Caco-2 (cell line): Measurements from ENCODE around the gene ZC3H12C. TPM values are rescaled to one million over a fixed set of nuclear protein-coding genes. Genes with fewer than 3 reads are reported as not detected.

Experiments used
- BruUV-seq: library from RNA; stranded (reverse); fragments of 400-500 nt; replicated peaks from 2 replicates; lab custom pipeline; 2021; lab: Mats Ljungman, UMichigan
- CTCF ChIA-PET: fragments of 300-600 bp; sonication (Branson Sonifier 250); formaldehyde crosslinking; loops from one replicate; lab custom pipeline; 2022; ENCODE audit warnings: antibody characterized with exemption; lab: Charles Lee
- POLR2A ChIA-PET: fragments of 300-600 bp; sonication (Branson Sonifier 250); formaldehyde crosslinking; loops from one replicate; lab custom pipeline; 2022; ENCODE audit warnings: antibody characterized with exemption; lab: Charles Lee
- DNase-seq, 2 experiments: peaks; one replicate each; pipeline versions ENCODE4 v3.0.0 to v3.0.0-alpha.2; 2020 to 2022
- H3K27me3 ChIP-seq: replicated peaks from 2 replicates; pipeline ENCODE4 v1.6.0; 2011; ENCODE audit warnings: low read length; ENCODE audit not compliant: control insufficient read depth, insufficient read depth
- H3K36me3 ChIP-seq: 2 replicates; pipeline ENCODE4 v1.5.1; 2011; ENCODE audit warnings: low read length; ENCODE audit not compliant: control insufficient read depth, insufficient read depth
- H3K4me1 ChIP-seq: fragments of 250-450 bp; sonication (Bioruptor Pico); 2 replicates; pipeline ENCODE4 v1.5.1; 2020; ENCODE audit warnings: mild to moderate bottlenecking
- H3K4me3 ChIP-seq: 2 replicates; pipeline ENCODE4 v1.5.1; 2011; ENCODE audit warnings: low read depth, mild to moderate bottlenecking, control low read depth, low read length
- H3K9me3 ChIP-seq: fragments of 250-450 bp; sonication (Bioruptor Pico); 2 replicates; pipeline ENCODE4 v1.5.1; 2020; ENCODE audit warnings: mild to moderate bottlenecking, moderate library complexity
- H3K27ac Mint-ChIP-seq: one replicate; pipeline ENCODE4 v1.8.0; 2022; ENCODE audit warnings: mixed read lengths; ENCODE audit not compliant: unreplicated experiment
- H3K27me3 Mint-ChIP-seq: one replicate; pipeline ENCODE4 v1.8.0; 2022; ENCODE audit warnings: mixed read lengths; ENCODE audit not compliant: insufficient read depth, unreplicated experiment
- H3K36me3 Mint-ChIP-seq: one replicate; pipeline ENCODE4 v1.8.0; 2022; ENCODE audit warnings: mild to moderate bottlenecking, mixed read lengths; ENCODE audit not compliant: insufficient read depth, unreplicated experiment
- H3K4me1 Mint-ChIP-seq: one replicate; pipeline ENCODE4 v1.8.0; 2022; ENCODE audit warnings: low read depth, mixed read lengths; ENCODE audit not compliant: unreplicated experiment
- H3K4me3 Mint-ChIP-seq: one replicate; pipeline ENCODE4 v1.8.0; 2022; ENCODE audit warnings: mild to moderate bottlenecking, moderate library complexity, mixed read lengths; ENCODE audit not compliant: unreplicated experiment
- H3K9me3 Mint-ChIP-seq: one replicate; pipeline ENCODE4 v1.8.0; 2022; ENCODE audit warnings: mixed read lengths; ENCODE audit not compliant: unreplicated experiment
- intact Hi-C: fragments of 100-400 bp; cut with micrococcal nuclease; formaldehyde crosslinking; loops from one replicate; pipeline ENCODE4 v1.10.0; 2022; ENCODE audit not compliant: unreplicated experiment
- total RNA-seq: library from RNA; stranded (reverse); gene quantifications from 2 replicates; pipeline ENCODE4 v1.2.3, GENCODE V29; 2022
- TF ChIP-seq, protein P1 (sequence below), 2 experiments: fragments of 200-600 bp in 1 of 2; IDR thresholded peaks; 1 replicate in 1 of 2; 2 replicates in 1 of 2; pipeline versions ENCODE4 v1.5.1 to v1.8.0; 2011 to 2022; ENCODE audit warnings: antibody characterized with exemption in 1 of 2, control low read depth in 1 of 2, inconsistent platforms in 1 of 2, low read depth in 1 of 2, low read length in 1 of 2, mild to moderate bottlenecking in 1 of 2, moderate library complexity in 1 of 2; ENCODE audit not compliant: insufficient read depth in 1 of 2, severe bottlenecking in 1 of 2, unreplicated experiment in 1 of 2

ZC3H12C gene
- total RNA-seq, 1 experiment from 2014 or later = 11.7 TPM

DNA sequence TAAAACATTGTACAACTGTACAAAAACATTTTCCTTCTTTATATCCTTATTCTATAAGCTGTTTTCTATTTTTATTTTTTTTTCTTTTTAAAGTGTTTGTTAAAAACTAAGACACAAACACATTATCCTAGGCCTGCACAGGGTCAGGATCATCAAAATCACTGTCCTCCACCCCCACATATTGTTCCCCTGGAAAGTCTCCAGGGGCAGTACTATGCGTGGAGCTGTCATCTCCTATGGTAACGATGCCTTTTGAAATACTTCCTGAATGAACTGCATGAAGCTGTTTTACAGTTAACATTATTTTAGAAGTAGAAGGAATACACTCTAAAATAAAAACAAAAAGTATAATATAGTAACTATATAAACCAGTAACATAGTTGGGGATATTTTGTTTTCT, 67.2 kb downstream of the ZC3H12C start:
- peaks cover 6% of the 10 kb centered on the region; the same call in 1 of the 2 replicates for H3K36me3 ChIP-seq

DNA sequence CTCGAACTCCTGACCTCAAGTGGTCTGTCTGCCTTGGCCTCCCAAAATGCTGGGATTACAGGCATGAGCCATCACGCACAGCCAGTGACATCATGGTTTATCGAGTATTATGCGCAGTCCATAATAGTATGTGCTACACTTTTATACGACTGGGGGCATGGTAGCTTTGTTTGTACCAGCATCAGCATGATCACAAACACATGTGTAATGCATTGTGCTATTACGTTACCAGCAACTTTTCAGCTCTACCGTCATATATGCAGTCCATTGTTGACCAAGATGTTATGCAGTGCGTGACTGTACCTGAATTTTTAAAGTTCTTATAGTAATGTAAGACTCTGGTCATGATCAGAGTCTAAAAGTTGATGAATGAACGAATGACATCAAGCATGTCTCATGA, 67.9 kb downstream of the ZC3H12C start:
- Histone ChIP-seq H3K4me3 (no peak overlapping the region), H3K9me3 (no peaks in the 10 kb centered on the region), H3K4me1 (peaks cover 11% of the 10 kb centered on the region), H3K36me3 (peaks cover 6% of the 10 kb centered on the region; the same call in 1 of the 2 replicates), H3K27me3 (no peaks in the 10 kb centered on the region)
- Mint-ChIP-seq H3K27me3 (no peaks in the 10 kb centered on the region), H3K36me3 (peaks cover 46% of the 10 kb centered on the region), H3K4me3 (no peak overlapping the region), H3K4me1 (peaks cover 16% of the 10 kb centered on the region), H3K27ac (no peak overlapping the region), H3K9me3 (no peaks in the 10 kb centered on the region)
- POLR2A ChIA-PET = no interaction called here
- CTCF ChIA-PET = no interaction called here
- no peak for DNase-seq
- BruUV-seq = no TSS peak
- TF ChIP-seq, protein P1, sequence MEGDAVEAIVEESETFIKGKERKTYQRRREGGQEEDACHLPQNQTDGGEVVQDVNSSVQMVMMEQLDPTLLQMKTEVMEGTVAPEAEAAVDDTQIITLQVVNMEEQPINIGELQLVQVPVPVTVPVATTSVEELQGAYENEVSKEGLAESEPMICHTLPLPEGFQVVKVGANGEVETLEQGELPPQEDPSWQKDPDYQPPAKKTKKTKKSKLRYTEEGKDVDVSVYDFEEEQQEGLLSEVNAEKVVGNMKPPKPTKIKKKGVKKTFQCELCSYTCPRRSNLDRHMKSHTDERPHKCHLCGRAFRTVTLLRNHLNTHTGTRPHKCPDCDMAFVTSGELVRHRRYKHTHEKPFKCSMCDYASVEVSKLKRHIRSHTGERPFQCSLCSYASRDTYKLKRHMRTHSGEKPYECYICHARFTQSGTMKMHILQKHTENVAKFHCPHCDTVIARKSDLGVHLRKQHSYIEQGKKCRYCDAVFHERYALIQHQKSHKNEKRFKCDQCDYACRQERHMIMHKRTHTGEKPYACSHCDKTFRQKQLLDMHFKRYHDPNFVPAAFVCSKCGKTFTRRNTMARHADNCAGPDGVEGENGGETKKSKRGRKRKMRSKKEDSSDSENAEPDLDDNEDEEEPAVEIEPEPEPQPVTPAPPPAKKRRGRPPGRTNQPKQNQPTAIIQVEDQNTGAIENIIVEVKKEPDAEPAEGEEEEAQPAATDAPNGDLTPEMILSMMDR (IDR thresholded peaks at IDR 0.05; ENCODE audit: insufficient read depth in 1 of 2, low read depth in 1 of 2, low read length in 1 of 2, severe bottlenecking in 1 of 2, unreplicated experiment in 1 of 2) = no peak
- intact Hi-C loops = no loop called here

More for the DNA sequence above, 67.2 kb downstream of the ZC3H12C start:
- peaks cover 16% of the 10 kb centered on the region for H3K4me1 Mint-ChIP-seq
- H3K27me3 Mint-ChIP-seq = no peaks in the 10 kb centered on the region
- ChIA-PET POLR2A (no interaction called here), CTCF (no interaction called here)
- no peaks in the 10 kb centered on the region for H3K9me3 Mint-ChIP-seq
- intact Hi-C loops = no loop called here
- H3K9me3 ChIP-seq = no peaks in the 10 kb centered on the region
- no peaks in the 10 kb centered on the region for H3K27me3 ChIP-seq
- H3K4me3 ChIP-seq = no peak overlapping the region
- TF ChIP-seq, protein P1 (IDR thresholded peaks at IDR 0.05; ENCODE audit: insufficient read depth in 1 of 2, low read depth in 1 of 2, low read length in 1 of 2, severe bottlenecking in 1 of 2, unreplicated experiment in 1 of 2) = no peak
- BruUV-seq = no TSS peak
- DNase-seq = no peak
- H3K4me3 Mint-ChIP-seq = no peak overlapping the region
- peaks cover 11% of the 10 kb centered on the region for H3K4me1 ChIP-seq
- peaks cover 49% of the 10 kb centered on the region for H3K36me3 Mint-ChIP-seq
- H3K27ac Mint-ChIP-seq = no peak overlapping the region

DNA sequence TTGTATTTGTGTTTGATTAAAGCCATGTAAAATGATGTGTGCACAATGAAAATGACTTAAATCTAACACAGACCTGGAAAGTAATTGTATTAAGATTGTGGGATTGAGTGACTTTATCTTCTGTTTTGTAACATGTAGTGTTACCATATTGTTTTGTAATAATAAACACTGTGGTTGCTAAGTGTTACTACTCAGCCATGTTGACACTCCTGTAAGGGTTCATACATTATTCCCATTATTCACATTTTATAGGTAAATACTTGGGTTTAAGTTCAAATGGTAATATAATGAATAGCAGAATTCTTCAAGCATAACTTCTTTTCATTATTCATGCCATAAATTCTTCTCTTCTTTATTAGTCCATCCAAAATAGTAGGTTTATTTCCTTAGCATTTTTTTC, 69.0 kb downstream of the ZC3H12C start:
- CTCF ChIA-PET = no interaction called here
- Histone ChIP-seq H3K27me3 (no peaks in the 10 kb centered on the region), H3K9me3 (no peaks in the 10 kb centered on the region), H3K36me3 (peaks cover 6% of the 10 kb centered on the region; the same call in 1 of the 2 replicates), H3K4me3 (no peak overlapping the region), H3K4me1 (peaks cover 11% of the 10 kb centered on the region)
- Mint-ChIP-seq H3K27ac (no peak overlapping the region), H3K36me3 (peaks cover 37% of the 10 kb centered on the region), H3K27me3 (no peaks in the 10 kb centered on the region), H3K4me3 (no peak overlapping the region), H3K4me1 (peaks cover 16% of the 10 kb centered on the region), H3K9me3 (no peaks in the 10 kb centered on the region)
- intact Hi-C loops = no loop called here
- TF ChIP-seq, protein P1 (IDR thresholded peaks at IDR 0.05; ENCODE audit: insufficient read depth in 1 of 2, low read depth in 1 of 2, low read length in 1 of 2, severe bottlenecking in 1 of 2, unreplicated experiment in 1 of 2) = no peak
- no TSS peak for BruUV-seq
- POLR2A ChIA-PET = no interaction called here
- DNase-seq = no peak
